Testis (tissue), 5 donors: ENCODE data around the gene IKZF3. TPM values are rescaled to one million over a fixed set of nuclear protein-coding genes. Genes with fewer than 3 reads are reported as not detected.
"Not testable (repeated sequence)": the region's sequence is repeated elsewhere in the genome, so short reads cannot be mapped to it uniquely, and the experiment has no call there.

Experiments
- DNase-seq: peaks from one replicate; pipeline ENCODE4 v3.0.0-alpha.2; 2019
- H3K27ac ChIP-seq, 2 donors: fragments of 200-600 bp; sonication (generic); one replicate each; pipeline ENCODE4 v1.5.1; 2019
- H3K27me3 ChIP-seq: fragments of 200-600 bp; sonication (generic); one replicate; pipeline ENCODE4 v1.5.1; 2019
- H3K36me3 ChIP-seq: fragments of 200-600 bp; sonication (generic); one replicate; pipeline ENCODE4 v1.5.1; 2017; ENCODE audit warnings: low read depth; ENCODE audit errors: missing control alignments
- H3K4me1 ChIP-seq: fragments of 200-600 bp; sonication (generic); one replicate; pipeline ENCODE4 v1.5.1; 2019
- H3K4me3 ChIP-seq, 2 donors: fragments of 200-600 bp; sonication (generic); one replicate each; pipeline ENCODE4 v1.5.1; 2017 to 2019
- H3K9me3 ChIP-seq: fragments of 200-600 bp; sonication (generic); one replicate; pipeline ENCODE4 v1.5.1; 2017
- CTCF ChIP-seq, 3 experiments: fragments of 450-650 bp in 2 of 3; fragments of 200-600 bp in 1 of 3; sonication (generic) in 1 of 3; IDR thresholded peaks; one replicate each; pipeline ENCODE4 v1.5.1; 2016 to 2019; ENCODE audit warnings: antibody characterized with exemption in 3 of 3, mild to moderate bottlenecking in 2 of 3, moderate library complexity in 1 of 3
- POLR2A ChIP-seq: fragments of 450-650 bp; IDR thresholded peaks from one replicate; pipeline ENCODE4 v1.6.1; 2017; ENCODE audit warnings: antibody characterized with exemption, mild to moderate bottlenecking, moderate library complexity
- WGBS, 2 donors: methylation state at CpG; one replicate each; pipeline ENCODE4 v1.1.5; 2018; 5-methylcytosine and 5-hydroxymethylcytosine counted together
- intact Hi-C: fragments of 100-400 bp; cut with DNase I; formaldehyde crosslinking; loops from one replicate; pipeline ENCODE4 v1.15.1; 2023; ENCODE audit warnings: low total_unique reads
- long read RNA-seq, 2 donors: transcript quantifications; one replicate each; lab custom pipeline, GENCODE V29; 2026
- polyA plus RNA-seq: library from polyadenylated mRNA; stranded (reverse); fragments of 350-450 nt; fragmentation: Illumina TruSeq; extraction: RNeasy Lipid Tissue Mini Kit (QIAGEN cat#74804); gene quantifications from one replicate; pipeline ENCODE4 v1.2.3, GENCODE V29; 2014; ENCODE audit warnings: low read depth, low replicate concordance; ENCODE audit not compliant: insufficient read depth
- total RNA-seq, 2 donors: library from RNA; depleted of rRNA; stranded (reverse); fragments of >200 nt; gene quantifications; one replicate each; pipeline ENCODE4 v1.2.3, GENCODE V29; 2016

The IKZF3 gene
- 1 to 10 TPM; 1.9 to 3.8 TPM for total RNA-seq
- 3.4 TPM for polyA plus RNA-seq
- long read RNA-seq, donor 1, result 0 reads
- long read RNA-seq, donor 2, result 0 reads

GRCh38 chr17:39863918-39864746 lies at the start of gene IKZF3:
Gene IKZF3, minus strand, starts transcription at chr17:39864312. Its CDS starts 186 bp downstream, at chr17:39864126.
- no peaks in the 10 kb centered on the region for H3K9me3 ChIP-seq
- intact Hi-C loops, result no loop called here

GRCh38 chr17:39908789-39909352 lies 44.8 kb upstream of the IKZF3 start:
- no peak for TF ChIP-seq CTCF (IDR thresholded peaks at IDR 0.05)
- no peak for TF ChIP-seq POLR2A
- Histone ChIP-seq H3K36me3 (no peaks in the 10 kb centered on the region), H3K27me3 (no peaks in the 10 kb centered on the region), H3K4me1 (no peaks in the 10 kb centered on the region), H3K27ac (no peak overlapping the region), H3K4me3 (no peak overlapping the region), H3K9me3 (no peaks in the 10 kb centered on the region)
- intact Hi-C loops, result no loop called here
- 86 to 93% methylated on average over 6 of the region's 6 CpGs for WGBS, 2 donors
- DNase-seq, result no peak

More at GRCh38 chr17:39863918-39864746, at the start of gene IKZF3:
- Histone ChIP-seq H3K27me3 (peaks cover 3% of the 10 kb centered on the region), H3K4me3 (peak within 1 kb of the TSS; percentile 6 to 64), H3K36me3 (no peaks in the 10 kb centered on the region), H3K4me1 (peaks cover 13% of the 10 kb centered on the region), H3K27ac (no peak within 1 kb of the TSS)
- 4 to 5% methylated on average over 47 to 50 of the region's 50 CpGs for WGBS, 2 donors
- peak; percentile 64 for DNase-seq
- TF ChIP-seq CTCF (IDR thresholded peaks at IDR 0.05) (no peak), POLR2A (no peak)

GRCh38 chr17:39904990-39905288 lies 40.8 kb upstream of the IKZF3 start:
- intact Hi-C loops, result no loop called here
- 82 to 83% methylated on average over 3 of the region's 3 CpGs for WGBS, 2 donors

GRCh38 chr17:39903158-39903884 lies 39.2 kb upstream of the IKZF3 start:
- 84 to 87% methylated on average over 4 of the region's 4 CpGs for WGBS, 2 donors
- no peaks in the 10 kb centered on the region for H3K27me3 ChIP-seq
- DNase-seq, result no peak

More at GRCh38 chr17:39904990-39905288, 40.8 kb upstream of the IKZF3 start:
- no peak for TF ChIP-seq POLR2A
- no peak for TF ChIP-seq CTCF (IDR thresholded peaks at IDR 0.05)
- no peaks in the 10 kb centered on the region for H3K9me3 ChIP-seq
- H3K4me1 ChIP-seq, result no peaks in the 10 kb centered on the region
- no peaks in the 10 kb centered on the region for H3K27me3 ChIP-seq
- DNase-seq, result no peak
- no peaks in the 10 kb centered on the region for H3K36me3 ChIP-seq
- no peak overlapping the region for H3K4me3 ChIP-seq
- H3K27ac ChIP-seq, result no peak overlapping the region

GRCh38 chr17:39902027-39902426 lies 37.9 kb upstream of the IKZF3 start:
- H3K4me1 ChIP-seq, H3K9me3 ChIP-seq, H3K27me3 ChIP-seq, H3K4me3 ChIP-seq, intact Hi-C loops, H3K27ac ChIP-seq, DNase-seq, H3K36me3 ChIP-seq: not testable (repeated sequence)
- 89 to 94% methylated on average over 2 of the region's 2 CpGs for WGBS, 2 donors

More at GRCh38 chr17:39903158-39903884, 39.2 kb upstream of the IKZF3 start:
- Histone ChIP-seq H3K4me1 (no peaks in the 10 kb centered on the region), H3K27ac (no peak overlapping the region), H3K4me3 (no peak overlapping the region), H3K9me3 (no peaks in the 10 kb centered on the region), H3K36me3 (no peaks in the 10 kb centered on the region)
- TF ChIP-seq POLR2A (no peak), CTCF (IDR thresholded peaks at IDR 0.05) (no peak)
- intact Hi-C loops, result no loop called here
